Endothelial cell (in vitro differentiated cells): ENCODE results near the gene ENAH. TPM values are rescaled to one million over a fixed set of nuclear protein-coding genes. Genes with fewer than 3 reads are reported as not detected.
A peak's percentile ranks its signal among the peaks of the same experiment; 100 is the strongest.

Experiments used
- DNase-seq: peaks from one replicate; pipeline ENCODE4 v3.0.0; 2021; ENCODE audit warnings: low spot score
- H3K27ac Mint-ChIP-seq: one replicate; pipeline ENCODE4 v1.8.0; 2021; ENCODE audit warnings: mixed read lengths, inconsistent platforms; ENCODE audit not compliant: unreplicated experiment
- H3K27me3 Mint-ChIP-seq: one replicate; pipeline ENCODE4 v1.8.0; 2021; ENCODE audit warnings: mild to moderate bottlenecking, moderate library complexity, mixed read lengths, inconsistent platforms; ENCODE audit not compliant: unreplicated experiment
- H3K36me3 Mint-ChIP-seq: one replicate; pipeline ENCODE4 v1.8.0; 2021; ENCODE audit warnings: mild to moderate bottlenecking, low read depth, mixed read lengths, inconsistent platforms; ENCODE audit not compliant: unreplicated experiment
- H3K4me1 Mint-ChIP-seq: one replicate; pipeline ENCODE4 v1.8.0; 2021; ENCODE audit warnings: mild to moderate bottlenecking, mixed read lengths, inconsistent platforms; ENCODE audit not compliant: unreplicated experiment
- H3K4me3 Mint-ChIP-seq: one replicate; pipeline ENCODE4 v1.8.0; 2021; ENCODE audit warnings: mild to moderate bottlenecking, mixed read lengths, inconsistent platforms; ENCODE audit not compliant: unreplicated experiment
- H3K9me3 Mint-ChIP-seq: one replicate; pipeline ENCODE4 v1.8.0; 2021; ENCODE audit warnings: mixed read lengths, inconsistent platforms; ENCODE audit not compliant: unreplicated experiment
- CTCF ChIP-seq: fragments of 200-600 bp; sonication (generic); IDR thresholded peaks from one replicate; pipeline ENCODE4 v1.5.0; 2021; ENCODE audit warnings: antibody characterized with exemption; ENCODE audit not compliant: unreplicated experiment
- total RNA-seq: library from RNA; stranded (reverse); fragmentation: NEBNext Ultra II Directional; extraction: Animal tissue kit (Norgen Biotek cat#: 25700); gene quantifications from one replicate; pipeline ENCODE4 v1.2.1, GENCODE V29; 2021; ENCODE audit not compliant: unreplicated experiment

Gene ENAH
- total RNA-seq, 1 donor from 2014 or later, result 82.9 TPM

- Mint-ChIP-seq H3K4me1 (no peaks in the 10 kb centered on the region), H3K4me3 (no peak overlapping the region), H3K27ac (no peak overlapping the region), H3K27me3 (peaks cover 2% of the 10 kb centered on the region), H3K9me3 (no peaks in the 10 kb centered on the region), H3K36me3 (no peaks in the 10 kb centered on the region)
- DNase-seq, result no peak
- no peak for TF ChIP-seq CTCF
Observed at GRCh38 chr1:225592362-225593025, 60.4 kb downstream of the ENAH start.

GRCh38 chr1:225587310-225587709, 65.6 kb downstream of the ENAH start:
- no peaks in the 10 kb centered on the region for H3K36me3 Mint-ChIP-seq
- no peak overlapping the region for H3K4me3 Mint-ChIP-seq
- no peak for TF ChIP-seq CTCF
- H3K9me3 Mint-ChIP-seq, result no peaks in the 10 kb centered on the region
- H3K27me3 Mint-ChIP-seq, result peaks cover 2% of the 10 kb centered on the region
- no peak overlapping the region for H3K27ac Mint-ChIP-seq
- H3K4me1 Mint-ChIP-seq, result peaks cover 8% of the 10 kb centered on the region
- no peak for DNase-seq

- peak overlapping the region; percentile 65 for H3K4me3 Mint-ChIP-seq
- H3K4me1 Mint-ChIP-seq, result peaks cover 27% of the 10 kb centered on the region
Observed at GRCh38 chr1:225581186-225581585, 71.7 kb downstream of the ENAH start.

GRCh38 chr1:225580238-225581099, 72.5 kb downstream of the ENAH start:
- DNase-seq, result no peak
- Mint-ChIP-seq H3K4me3 (peak overlapping the region; percentile 65), H3K36me3 (no peaks in the 10 kb centered on the region), H3K4me1 (peaks cover 26% of the 10 kb centered on the region), H3K27ac (peak overlapping the region; percentile 67), H3K27me3 (peaks cover 2% of the 10 kb centered on the region), H3K9me3 (no peaks in the 10 kb centered on the region)
- no peak for TF ChIP-seq CTCF

More at GRCh38 chr1:225581186-225581585, 71.7 kb downstream of the ENAH start:
- H3K9me3 Mint-ChIP-seq, result no peaks in the 10 kb centered on the region
- no peak for TF ChIP-seq CTCF
- H3K27ac Mint-ChIP-seq, result peak overlapping the region; percentile 67
- no peaks in the 10 kb centered on the region for H3K27me3 Mint-ChIP-seq
- no peak for DNase-seq
- no peaks in the 10 kb centered on the region for H3K36me3 Mint-ChIP-seq
